Suprapubic skin (tissue), 4 donors: ENCODE measurements around the gene SCD5. TPM values are rescaled to one million over a fixed set of nuclear protein-coding genes. Genes with fewer than 3 reads are reported as not detected.
"Not testable (repeated sequence)": the region's sequence is repeated elsewhere in the genome, so short reads cannot be mapped to it uniquely, and the experiment has no call there.

Source experiments
- DNase-seq, 2 donors: peaks; one replicate each; pipeline ENCODE4 v3.0.0-alpha.2; 2019; ENCODE audit warnings: low spot score in 2 of 2
- H3K27ac ChIP-seq: fragments of 200-600 bp; sonication (generic); one replicate; pipeline ENCODE4 v1.5.1; 2019
- H3K27me3 ChIP-seq: fragments of 200-600 bp; sonication (generic); one replicate; pipeline ENCODE4 v1.5.1; 2019
- H3K36me3 ChIP-seq: fragments of 200-600 bp; sonication (generic); one replicate; pipeline ENCODE4 v1.5.1; 2019
- H3K4me1 ChIP-seq: fragments of 200-600 bp; sonication (generic); one replicate; pipeline ENCODE4 v1.5.1; 2019
- H3K4me3 ChIP-seq: fragments of 200-600 bp; sonication (generic); one replicate; pipeline ENCODE4 v1.5.1; 2019; ENCODE audit warnings: mild to moderate bottlenecking
- H3K9me3 ChIP-seq: fragments of 200-600 bp; sonication (generic); one replicate; pipeline ENCODE4 v1.5.1; 2019
- EP300 ChIP-seq: sonication (generic); formaldehyde crosslinking; IDR thresholded peaks from one replicate; pipeline ENCODE4 v1.6.1; 2017; ENCODE audit warnings: antibody characterized with exemption
- POLR2A ChIP-seq, 2 donors: fragments of 450-650 bp; IDR thresholded peaks; one replicate each; pipeline ENCODE4 v1.6.1; 2017; ENCODE audit warnings: antibody characterized with exemption in 2 of 2, mild to moderate bottlenecking in 2 of 2, moderate library complexity in 2 of 2
- POLR2AphosphoS5 ChIP-seq, 3 donors: sonication (generic); formaldehyde crosslinking; IDR thresholded peaks; one replicate each; pipeline ENCODE4 v1.6.1; 2017; ENCODE audit warnings: antibody characterized with exemption in 3 of 3
- whole genome bisulfite sequencing: methylation state at CpG from one replicate; pipeline ENCODE4 v1.1.5; 2018; 5-methylcytosine and 5-hydroxymethylcytosine counted together
- total RNA-seq, 4 donors: library from RNA; depleted of rRNA; stranded (reverse); fragments of >200 nt; gene quantifications; one replicate each; pipeline ENCODE4 v1.1.0, GENCODE V29; 2016
- TF ChIP-seq, protein P1 (sequence below), 2 donors: fragments of 200-600 bp in 1 of 2; fragments of 450-650 bp in 1 of 2; sonication (generic) in 1 of 2; IDR thresholded peaks; one replicate each; pipeline ENCODE4 v1.5.1; 2016 to 2019; ENCODE audit warnings: antibody characterized with exemption in 2 of 2, mild to moderate bottlenecking in 1 of 2, moderate library complexity in 1 of 2

The SCD5 gene
- 10 to 100 TPM in 1 of 4 donors, 1 to 10 TPM in 3; 5.6 to 13.2 (median 7.6) TPM for total RNA-seq

DNA sequence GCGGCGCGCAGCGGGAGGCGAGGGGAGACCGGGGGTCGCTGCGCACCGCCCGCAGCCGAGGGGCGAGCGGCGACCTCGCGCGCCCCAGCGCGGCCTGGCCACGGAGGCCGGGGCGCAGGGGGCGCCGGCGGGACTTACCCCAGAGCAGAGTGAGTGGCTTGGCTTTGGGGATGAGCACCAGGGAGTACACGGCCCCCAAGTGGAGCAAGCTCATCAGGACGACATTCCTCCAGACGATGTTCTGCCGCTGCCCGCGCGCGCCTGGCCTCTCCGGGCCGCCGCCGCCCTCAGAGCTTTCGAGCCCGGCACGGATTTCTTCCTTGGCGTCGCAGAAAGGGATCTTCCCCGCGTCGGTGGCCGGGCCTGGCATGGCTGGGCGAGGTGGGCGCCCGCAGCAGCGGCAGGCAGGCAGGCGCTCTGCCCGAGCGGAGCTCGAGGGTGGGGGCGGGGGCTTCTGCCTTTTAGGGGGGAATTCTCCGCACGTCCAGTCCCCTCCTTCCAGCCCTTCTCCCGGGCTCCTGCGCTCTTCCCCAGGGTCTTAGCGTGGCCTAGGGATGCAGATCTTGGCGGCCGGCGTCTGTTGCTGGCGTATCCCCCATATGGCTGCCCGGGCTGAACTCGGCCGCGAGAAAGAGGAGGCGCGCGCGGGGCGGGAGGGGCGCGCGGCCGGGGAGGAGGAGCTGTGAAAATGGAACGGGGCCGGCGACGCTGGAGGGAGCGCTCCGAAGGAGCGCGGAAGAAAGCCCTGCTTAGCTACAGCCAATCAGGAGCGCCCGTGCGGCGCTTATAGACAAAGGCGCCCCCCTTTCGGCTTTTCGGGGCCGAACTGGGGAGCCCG lies at the start of gene SCD5:
Gene SCD5 (minus strand): TSS at position 629 of the 838 bp plus-strand sequence. CDS start 259 bp downstream, at position 370.
- H3K9me3 ChIP-seq, result no peaks in the 10 kb centered on the region
- peak within 1 kb of the TSS; percentile 93 for H3K4me3 ChIP-seq
- peak; percentile 72 to 83 for DNase-seq
- TF ChIP-seq, protein P1, sequence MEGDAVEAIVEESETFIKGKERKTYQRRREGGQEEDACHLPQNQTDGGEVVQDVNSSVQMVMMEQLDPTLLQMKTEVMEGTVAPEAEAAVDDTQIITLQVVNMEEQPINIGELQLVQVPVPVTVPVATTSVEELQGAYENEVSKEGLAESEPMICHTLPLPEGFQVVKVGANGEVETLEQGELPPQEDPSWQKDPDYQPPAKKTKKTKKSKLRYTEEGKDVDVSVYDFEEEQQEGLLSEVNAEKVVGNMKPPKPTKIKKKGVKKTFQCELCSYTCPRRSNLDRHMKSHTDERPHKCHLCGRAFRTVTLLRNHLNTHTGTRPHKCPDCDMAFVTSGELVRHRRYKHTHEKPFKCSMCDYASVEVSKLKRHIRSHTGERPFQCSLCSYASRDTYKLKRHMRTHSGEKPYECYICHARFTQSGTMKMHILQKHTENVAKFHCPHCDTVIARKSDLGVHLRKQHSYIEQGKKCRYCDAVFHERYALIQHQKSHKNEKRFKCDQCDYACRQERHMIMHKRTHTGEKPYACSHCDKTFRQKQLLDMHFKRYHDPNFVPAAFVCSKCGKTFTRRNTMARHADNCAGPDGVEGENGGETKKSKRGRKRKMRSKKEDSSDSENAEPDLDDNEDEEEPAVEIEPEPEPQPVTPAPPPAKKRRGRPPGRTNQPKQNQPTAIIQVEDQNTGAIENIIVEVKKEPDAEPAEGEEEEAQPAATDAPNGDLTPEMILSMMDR (IDR thresholded peaks at IDR 0.05), result no peak
- no peak for TF ChIP-seq POLR2AphosphoS5 (IDR thresholded peaks at IDR 0.05)
- TF ChIP-seq POLR2A (IDR thresholded peaks at IDR 0.05), result no peak
- TF ChIP-seq EP300, result no peak
- H3K27me3 ChIP-seq, result no peaks in the 10 kb centered on the region
- H3K36me3 ChIP-seq, result no peaks in the 10 kb centered on the region
- WGBS, result 0% methylated on average over 3 of the region's 94 CpGs
- peaks cover 32% of the 10 kb centered on the region for H3K4me1 ChIP-seq
- H3K27ac ChIP-seq, result peak within 1 kb of the TSS; percentile 60

DNA sequence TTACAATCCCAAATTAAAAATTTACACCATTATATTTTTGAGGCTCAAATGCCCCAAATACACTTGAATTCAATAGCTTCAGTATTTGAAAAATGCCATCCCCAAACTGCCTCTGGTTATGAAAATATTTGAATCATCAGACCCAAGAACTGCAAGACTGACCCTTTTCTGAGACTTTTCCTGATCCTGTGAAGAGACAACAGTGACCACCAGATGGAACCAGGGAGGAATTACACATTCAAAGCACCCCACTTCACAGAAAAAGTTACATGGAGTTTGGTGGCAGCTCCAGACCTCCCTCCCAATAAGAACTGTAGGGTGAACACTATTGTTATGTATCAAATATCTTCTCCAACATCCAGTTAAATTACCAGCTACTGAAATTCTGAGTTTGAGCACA lies 44.0 kb upstream of the SCD5 start:
- Histone ChIP-seq H3K27me3 (no peaks in the 10 kb centered on the region), H3K4me1 (no peaks in the 10 kb centered on the region), H3K4me3 (no peak overlapping the region), H3K27ac (no peak overlapping the region), H3K9me3 (no peaks in the 10 kb centered on the region), H3K36me3 (peaks cover 97% of the 10 kb centered on the region)
- no peak for DNase-seq
- TF ChIP-seq EP300, result no peak
- TF ChIP-seq, protein P1 (IDR thresholded peaks at IDR 0.05), result peak in 1 of 2 donors; percentile 14

DNA sequence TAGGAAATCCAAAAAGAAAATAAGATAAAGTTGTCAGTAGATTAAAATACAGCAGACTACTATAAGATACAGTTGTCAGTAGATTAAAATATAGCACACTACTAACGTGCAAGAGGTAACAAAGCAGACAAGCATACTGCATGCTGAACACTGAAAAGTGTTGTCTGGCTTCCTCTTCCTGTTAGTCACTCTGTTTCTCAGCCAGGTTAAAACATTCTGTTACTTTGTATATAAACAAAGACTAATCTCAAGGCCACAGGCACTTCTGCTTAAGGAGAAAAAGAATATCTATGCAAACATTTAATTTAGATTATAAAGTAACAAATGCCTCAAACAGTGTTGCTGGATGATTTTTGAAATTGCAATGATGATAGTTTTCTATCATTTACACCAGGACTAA lies 41.0 kb upstream of the SCD5 start:
- H3K36me3 ChIP-seq, result peaks cover 91% of the 10 kb centered on the region
- TF ChIP-seq POLR2A (IDR thresholded peaks at IDR 0.05) (no peak), POLR2AphosphoS5 (IDR thresholded peaks at IDR 0.05) (no peak)
- H3K4me3 ChIP-seq, result no peak overlapping the region
- no peaks in the 10 kb centered on the region for H3K9me3 ChIP-seq
- H3K27me3 ChIP-seq, result no peaks in the 10 kb centered on the region
- H3K4me1 ChIP-seq, result no peaks in the 10 kb centered on the region
- H3K27ac ChIP-seq, result no peak overlapping the region
- WGBS, result 90% methylated on average over 1 of the region's 1 CpG
- no peak for DNase-seq

DNA sequence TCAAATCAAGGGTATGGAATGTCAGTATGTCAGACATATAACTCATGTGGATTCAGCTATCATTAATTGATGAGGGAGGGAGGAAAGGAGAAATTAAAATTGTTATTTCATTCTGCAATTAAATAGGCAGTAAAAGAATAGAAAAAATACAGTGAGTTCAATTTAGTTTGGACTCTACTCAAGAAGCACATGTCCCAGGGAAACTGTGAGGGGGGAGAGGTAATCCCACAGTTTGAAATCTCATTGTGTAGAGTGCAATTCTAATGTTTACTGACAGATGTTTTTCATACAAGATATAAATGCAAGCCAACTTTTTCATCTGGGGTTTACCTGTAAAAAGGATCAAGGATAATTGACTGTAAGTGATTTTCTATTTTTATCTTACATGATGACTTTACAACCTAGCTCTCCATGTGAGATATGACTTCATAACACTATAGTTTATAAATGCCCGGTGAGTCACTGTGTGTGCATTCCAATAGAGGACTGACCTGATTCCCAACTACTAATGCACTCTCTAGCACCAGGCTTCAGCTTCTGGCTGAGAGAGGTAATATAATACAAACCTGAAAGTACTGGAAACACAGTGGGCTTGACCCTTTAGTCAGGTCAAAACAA lies 35.2 kb upstream of the SCD5 start:
- WGBS, result 52% methylated on average over 1 of the region's 1 CpG
- H3K9me3 ChIP-seq, result no peaks in the 10 kb centered on the region
- H3K27me3 ChIP-seq, result no peaks in the 10 kb centered on the region
- TF ChIP-seq, protein P1 (IDR thresholded peaks at IDR 0.05), result no peak
- TF ChIP-seq POLR2AphosphoS5 (IDR thresholded peaks at IDR 0.05) (no peak), POLR2A (IDR thresholded peaks at IDR 0.05) (no peak), EP300 (no peak)
- peaks cover 54% of the 10 kb centered on the region for H3K36me3 ChIP-seq
- H3K4me1 ChIP-seq, result no peaks in the 10 kb centered on the region
- H3K27ac ChIP-seq, result no peak overlapping the region
- H3K4me3 ChIP-seq, result no peak overlapping the region
- no peak for DNase-seq

DNA sequence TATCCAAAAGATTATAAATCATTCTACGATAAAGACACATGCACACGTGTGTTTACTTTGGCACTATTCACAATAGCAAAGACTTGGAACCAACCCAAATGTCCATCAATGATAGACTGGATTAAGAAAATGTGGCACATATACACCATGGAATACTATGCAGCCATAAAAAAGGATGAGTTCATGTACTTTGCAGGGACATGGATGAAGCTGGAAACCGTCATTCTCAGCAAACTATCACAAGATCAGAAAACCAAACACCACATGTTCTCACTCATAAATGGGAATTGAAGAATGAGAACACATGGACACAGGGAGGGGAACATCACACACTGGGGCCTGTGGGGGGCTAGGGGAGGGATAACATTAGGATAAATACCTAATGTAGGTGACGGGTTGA lies 34.5 kb upstream of the SCD5 start:
- H3K27me3 ChIP-seq, H3K27ac ChIP-seq, H3K9me3 ChIP-seq, DNase-seq, H3K4me1 ChIP-seq, H3K4me3 ChIP-seq: not testable (repeated sequence)
- H3K36me3 ChIP-seq, result peaks cover 53% of the 10 kb centered on the region
- 90% methylated on average over 4 of the region's 4 CpGs for WGBS

DNA sequence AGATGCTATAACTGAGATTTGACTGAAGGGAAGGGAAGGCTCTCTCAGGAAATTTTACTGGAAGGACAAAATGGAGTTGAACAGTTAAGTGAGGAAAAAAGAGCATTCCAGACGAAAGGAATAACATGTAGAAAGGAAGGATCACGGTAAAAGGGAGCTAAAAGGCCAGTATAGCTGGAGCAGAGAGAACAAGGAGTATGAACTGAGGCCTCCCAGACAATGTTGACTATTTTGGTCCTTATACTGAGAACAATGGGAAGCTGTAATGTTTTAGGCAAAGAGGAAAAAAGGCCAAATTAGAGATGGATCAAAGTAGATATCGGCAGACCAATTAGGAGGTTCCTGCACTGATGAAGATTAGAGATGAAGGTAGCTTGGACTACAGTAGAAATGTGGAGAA lies 26.8 kb upstream of the SCD5 start:
- H3K4me1 ChIP-seq, result no peaks in the 10 kb centered on the region
- WGBS, result 69% methylated on average over 3 of the region's 3 CpGs
- no peak overlapping the region for H3K4me3 ChIP-seq
- TF ChIP-seq, protein P1 (IDR thresholded peaks at IDR 0.05), result no peak
- TF ChIP-seq POLR2AphosphoS5 (IDR thresholded peaks at IDR 0.05) (no peak), POLR2A (IDR thresholded peaks at IDR 0.05) (no peak), EP300 (no peak)
- no peak for DNase-seq
- no peaks in the 10 kb centered on the region for H3K9me3 ChIP-seq
- no peaks in the 10 kb centered on the region for H3K27me3 ChIP-seq
- H3K27ac ChIP-seq, result no peak overlapping the region
- peaks cover 93% of the 10 kb centered on the region for H3K36me3 ChIP-seq
